Measurements from ENCODE around the gene NPDC1. TPM values are rescaled to one million over a fixed set of nuclear protein-coding genes. Genes with fewer than 3 reads are reported as not detected.
"Not testable (repeated sequence)": the region's sequence is repeated elsewhere in the genome, so short reads cannot be mapped to it uniquely, and the experiment has no call there.

Gene NPDC1
- total RNA-seq, 1 donor from 2014 or later, result 36.0 TPM

GRCh38 chr9:137037483-137037882, 8.5 kb downstream of the NPDC1 start:
- no peak for DNase-seq (ENCODE audit: low spot score)
- Mint-ChIP-seq H3K4me3 (ENCODE audit: low read depth) (no peak overlapping the region), H3K27me3 (ENCODE audit: low read depth) (no peaks in the 10 kb centered on the region), H3K4me1 (ENCODE audit: low read depth) (peaks cover 15% of the 10 kb centered on the region), H3K27ac (no peak overlapping the region), H3K9me3 (no peaks in the 10 kb centered on the region), H3K36me3 (ENCODE audit: low read depth) (no peaks in the 10 kb centered on the region)
- intact Hi-C loops (cut with micrococcal nuclease), result loop anchor here (10.0 kb wide), 2 partner anchors 83 to 503 kb away; partner anchors contain the start of gene LCN12

- intact Hi-C loops (cut with micrococcal nuclease), result loop anchor here (10.0 kb wide), 2 partner anchors 82 to 502 kb away; partner anchors contain the start of gene LCN12
- H3K4me3 Mint-ChIP-seq (ENCODE audit: low read depth), result no peak overlapping the region
- peaks cover 17% of the 10 kb centered on the region for H3K4me1 Mint-ChIP-seq (ENCODE audit: low read depth)
- no peaks in the 10 kb centered on the region for H3K9me3 Mint-ChIP-seq
- no peaks in the 10 kb centered on the region for H3K27me3 Mint-ChIP-seq (ENCODE audit: low read depth)
- H3K36me3 Mint-ChIP-seq (ENCODE audit: low read depth), result no peaks in the 10 kb centered on the region
- DNase-seq (ENCODE audit: low spot score), result no peak
- H3K27ac Mint-ChIP-seq, result no peak overlapping the region
Observed at GRCh38 chr9:137037035-137037434, 8.9 kb downstream of the NPDC1 start.

GRCh38 chr9:137035937-137036336, 10.0 kb downstream of the NPDC1 start:
- Mint-ChIP-seq H3K4me1 (ENCODE audit: low read depth) (peaks cover 20% of the 10 kb centered on the region), H3K4me3 (ENCODE audit: low read depth) (no peak overlapping the region)

GRCh38 chr9:137035507-137035834, 10.5 kb downstream of the NPDC1 start:
- DNase-seq (ENCODE audit: low spot score), result no peak
- Mint-ChIP-seq H3K4me3 (ENCODE audit: low read depth) (no peak overlapping the region), H3K36me3 (ENCODE audit: low read depth) (no peaks in the 10 kb centered on the region), H3K27me3 (ENCODE audit: low read depth) (no peaks in the 10 kb centered on the region), H3K27ac (peak overlapping the region; percentile 79), H3K9me3 (no peaks in the 10 kb centered on the region), H3K4me1 (ENCODE audit: low read depth) (peaks cover 24% of the 10 kb centered on the region)
- intact Hi-C loops (cut with micrococcal nuclease), result loop anchor here (1.0 to 10.0 kb wide), 4 partner anchors 35 to 501 kb away; partner anchors contain the start of gene LCN12

More at GRCh38 chr9:137035937-137036336, 10.0 kb downstream of the NPDC1 start:
- DNase-seq (ENCODE audit: low spot score), result no peak
- Mint-ChIP-seq H3K27me3 (ENCODE audit: low read depth) (no peaks in the 10 kb centered on the region), H3K36me3 (ENCODE audit: low read depth) (no peaks in the 10 kb centered on the region), H3K9me3 (no peaks in the 10 kb centered on the region), H3K27ac (no peak overlapping the region)
- intact Hi-C loops (cut with micrococcal nuclease), result loop anchor here (1.0 to 10.0 kb wide), 4 partner anchors 35 to 501 kb away; partner anchors contain the start of gene LCN12

GRCh38 chr9:137034709-137035506, 11.1 kb downstream of the NPDC1 start:
- no peaks in the 10 kb centered on the region for H3K36me3 Mint-ChIP-seq (ENCODE audit: low read depth)
- peak; percentile 80 for DNase-seq (ENCODE audit: low spot score)
- peak overlapping the region; percentile 79 for H3K27ac Mint-ChIP-seq
- peak overlapping the region; percentile 65 for H3K4me3 Mint-ChIP-seq (ENCODE audit: low read depth)
- peaks cover 28% of the 10 kb centered on the region for H3K4me1 Mint-ChIP-seq (ENCODE audit: low read depth)
- H3K9me3 Mint-ChIP-seq, result no peaks in the 10 kb centered on the region
- intact Hi-C loops (cut with micrococcal nuclease), result loop anchor here (1.0 to 10.0 kb wide), 4 partner anchors 34 to 500 kb away; partner anchors contain the start of gene LCN12
- no peaks in the 10 kb centered on the region for H3K27me3 Mint-ChIP-seq (ENCODE audit: low read depth)

- Mint-ChIP-seq H3K4me1 (ENCODE audit: low read depth) (peaks cover 33% of the 10 kb centered on the region), H3K4me3 (ENCODE audit: low read depth) (peak overlapping the region; percentile 65), H3K27me3 (ENCODE audit: low read depth) (no peaks in the 10 kb centered on the region), H3K36me3 (ENCODE audit: low read depth) (no peaks in the 10 kb centered on the region), H3K27ac (peak overlapping the region; percentile 79), H3K9me3 (no peaks in the 10 kb centered on the region)
- intact Hi-C loops (cut with micrococcal nuclease), result loop anchor here (2.0 to 10.0 kb wide), 3 partner anchors 33 to 499 kb away; partner anchors contain the start of gene LCN12
- no peak for DNase-seq (ENCODE audit: low spot score)
Observed at GRCh38 chr9:137034039-137034708, 11.8 kb downstream of the NPDC1 start.

- intact Hi-C loops (cut with micrococcal nuclease), result loop anchor here (10.0 kb wide), 2 partner anchors 79 to 499 kb away; partner anchors contain the start of gene LCN12
- peaks cover 36% of the 10 kb centered on the region for H3K4me1 Mint-ChIP-seq (ENCODE audit: low read depth)
- H3K36me3 Mint-ChIP-seq (ENCODE audit: low read depth); H3K9me3 Mint-ChIP-seq; H3K27me3 Mint-ChIP-seq (ENCODE audit: low read depth); H3K4me3 Mint-ChIP-seq (ENCODE audit: low read depth); H3K27ac Mint-ChIP-seq; DNase-seq (ENCODE audit: low spot score): not testable (repeated sequence)
Observed at GRCh38 chr9:137033481-137033880, 12.5 kb downstream of the NPDC1 start.

GRCh38 chr9:137032858-137033257, 13.1 kb downstream of the NPDC1 start:
- peaks cover 36% of the 10 kb centered on the region for H3K4me1 Mint-ChIP-seq (ENCODE audit: low read depth)
- H3K9me3 Mint-ChIP-seq, result no peaks in the 10 kb centered on the region
- H3K27ac Mint-ChIP-seq, result no peak overlapping the region
- H3K4me3 Mint-ChIP-seq (ENCODE audit: low read depth), result no peak overlapping the region
- DNase-seq (ENCODE audit: low spot score), result no peak
- no peaks in the 10 kb centered on the region for H3K27me3 Mint-ChIP-seq (ENCODE audit: low read depth)
- intact Hi-C loops (cut with micrococcal nuclease), result loop anchor here (10.0 kb wide), 2 partner anchors 78 to 498 kb away; partner anchors contain the start of gene LCN12
- no peaks in the 10 kb centered on the region for H3K36me3 Mint-ChIP-seq (ENCODE audit: low read depth)

GRCh38 chr9:137031904-137032640, 13.9 kb downstream of the NPDC1 start, which contains the start of gene FUT7:
Gene FUT7 (minus strand): TSS chr9:137032088. CDS start chr9:137031991, 97 bp downstream.
- peaks cover 2% of the 10 kb centered on the region for H3K27me3 Mint-ChIP-seq (ENCODE audit: low read depth)
- peaks cover 39% of the 10 kb centered on the region for H3K4me1 Mint-ChIP-seq (ENCODE audit: low read depth)
- no peaks in the 10 kb centered on the region for H3K36me3 Mint-ChIP-seq (ENCODE audit: low read depth)
- H3K4me3 Mint-ChIP-seq (ENCODE audit: low read depth), result no peak within 1 kb of the TSS
- no peaks in the 10 kb centered on the region for H3K9me3 Mint-ChIP-seq
- DNase-seq (ENCODE audit: low spot score), result no peak
- H3K27ac Mint-ChIP-seq, result no peak within 1 kb of the TSS
- intact Hi-C loops (cut with micrococcal nuclease), result loop anchor here (10.0 kb wide), 2 partner anchors 77 to 497 kb away; partner anchors contain the start of gene LCN12

- no peaks in the 10 kb centered on the region for H3K9me3 Mint-ChIP-seq
- peak overlapping the region; percentile 17 for H3K4me3 Mint-ChIP-seq (ENCODE audit: low read depth)
- H3K36me3 Mint-ChIP-seq (ENCODE audit: low read depth), result no peaks in the 10 kb centered on the region
- no peak for DNase-seq (ENCODE audit: low spot score)
- no peak overlapping the region for H3K27ac Mint-ChIP-seq
- H3K4me1 Mint-ChIP-seq (ENCODE audit: low read depth), result peaks cover 39% of the 10 kb centered on the region
- intact Hi-C loops (cut with micrococcal nuclease), result loop anchor here (10.0 kb wide), 2 partner anchors 76 to 496 kb away; partner anchors contain the start of gene LCN12
- peaks cover 2% of the 10 kb centered on the region for H3K27me3 Mint-ChIP-seq (ENCODE audit: low read depth)
Observed at GRCh38 chr9:137030538-137031527, 15.1 kb downstream of the NPDC1 start.

- DNase-seq (ENCODE audit: low spot score), result no peak
- Mint-ChIP-seq H3K4me3 (ENCODE audit: low read depth) (no peak overlapping the region), H3K36me3 (ENCODE audit: low read depth) (no peaks in the 10 kb centered on the region), H3K27me3 (ENCODE audit: low read depth) (peaks cover 2% of the 10 kb centered on the region), H3K4me1 (ENCODE audit: low read depth) (peaks cover 35% of the 10 kb centered on the region), H3K27ac (no peak overlapping the region), H3K9me3 (no peaks in the 10 kb centered on the region)
- intact Hi-C loops (cut with micrococcal nuclease), result loop anchor here (10.0 kb wide), 2 partner anchors 75 to 495 kb away; partner anchors contain the start of gene LCN12
Observed at GRCh38 chr9:137030006-137030405, 16.0 kb downstream of the NPDC1 start.
